Amniotic epithelial cell (primary cell): ENCODE data around the gene DUSP19.

ENCODE experiments used
- DNase-seq: peaks from one replicate; pipeline ENCODE4 v3.0.0-alpha.2; 2010; ENCODE audit warnings: low read depth

The DUSP19 gene

DNA sequence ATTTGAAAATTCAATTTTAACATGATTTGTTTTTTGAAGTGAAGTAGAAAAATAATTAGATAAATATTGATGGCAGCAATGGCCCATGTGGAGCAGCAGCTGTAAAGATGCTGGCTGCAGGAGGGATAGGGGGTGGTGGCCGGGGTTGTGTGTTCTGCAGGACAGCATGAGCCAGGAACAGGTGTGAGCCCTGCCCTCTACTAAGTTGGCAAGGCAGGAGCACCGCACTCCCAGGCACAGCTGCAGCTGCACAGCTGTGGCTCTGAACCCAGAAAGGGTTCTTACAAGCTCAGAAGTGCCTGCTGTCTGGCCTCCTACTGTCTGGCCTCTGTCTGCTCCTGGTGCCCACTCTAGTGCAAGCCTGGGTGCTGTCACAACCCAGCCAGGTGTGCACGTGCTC is 10.0 kb upstream of the DUSP19 start:
- no peak for DNase-seq

- DNase-seq = no peak
Observed at GRCh38 chr2:183069174-183069573, 9.4 kb upstream of the DUSP19 start.

DNA sequence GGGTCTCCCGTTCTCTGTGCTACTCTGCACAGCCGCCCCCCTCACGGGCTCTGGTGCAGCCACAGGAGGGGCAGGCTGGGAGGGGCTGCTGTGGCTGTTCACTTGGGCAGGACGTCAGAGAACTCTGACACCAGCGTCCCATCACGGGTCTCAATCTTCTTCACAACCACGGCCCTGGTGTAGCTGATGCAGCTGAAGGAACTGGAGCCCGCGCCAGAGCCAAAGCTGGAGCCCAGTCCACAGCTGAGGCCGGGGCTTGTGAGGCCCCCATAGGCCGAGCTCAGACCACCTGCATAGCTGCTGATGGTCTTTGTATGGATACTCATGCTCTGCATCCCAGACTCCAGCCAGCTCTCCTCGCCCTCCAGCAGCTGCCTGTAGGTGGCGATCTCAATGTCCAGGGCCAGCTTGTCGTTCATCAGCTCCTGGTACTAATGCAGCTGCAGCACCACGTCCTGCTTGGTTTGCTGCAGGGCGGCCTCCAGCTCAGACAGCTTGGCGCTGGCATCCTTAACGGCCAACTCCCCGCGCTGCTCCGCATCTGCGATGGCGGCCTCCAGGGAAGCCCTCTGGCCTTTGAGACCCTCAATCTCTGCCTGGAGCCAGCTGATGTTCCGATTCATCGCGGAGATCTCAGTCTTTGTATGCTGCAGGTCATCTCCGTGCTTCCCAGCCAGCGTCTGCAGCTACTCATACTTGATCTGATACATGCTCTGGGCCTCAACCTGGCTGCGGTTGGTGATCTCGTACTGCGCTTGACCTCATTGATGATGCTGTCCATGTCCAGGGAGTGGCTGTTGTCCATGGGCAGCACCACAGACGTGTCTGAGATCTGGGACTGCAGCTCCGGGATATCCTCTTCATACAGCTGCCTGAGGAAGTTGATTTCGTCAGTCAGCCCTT is 7.4 kb upstream of the DUSP19 start:
- peak; percentile 56 for DNase-seq

DNA sequence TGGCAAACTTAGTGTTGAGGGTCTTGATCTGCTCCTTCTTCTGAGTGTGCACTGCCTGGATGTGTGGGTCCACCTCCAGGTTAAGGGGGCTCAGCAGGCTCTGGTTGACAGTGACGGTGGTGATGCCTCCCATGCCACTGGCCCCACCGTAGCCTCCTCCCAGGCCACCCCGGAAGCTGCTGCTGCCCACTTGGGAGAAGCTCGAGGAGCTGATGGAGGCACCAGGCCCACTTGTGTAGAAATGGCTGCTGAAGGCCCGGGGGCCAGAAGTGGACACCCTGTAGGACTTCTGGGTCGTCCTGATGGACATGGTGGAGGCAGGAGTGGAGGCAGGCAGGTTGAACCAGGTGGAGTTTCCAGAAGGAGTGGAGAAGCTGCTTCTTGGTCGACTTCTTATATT is 6.4 kb upstream of the DUSP19 start:
- DNase-seq = no peak

DNA sequence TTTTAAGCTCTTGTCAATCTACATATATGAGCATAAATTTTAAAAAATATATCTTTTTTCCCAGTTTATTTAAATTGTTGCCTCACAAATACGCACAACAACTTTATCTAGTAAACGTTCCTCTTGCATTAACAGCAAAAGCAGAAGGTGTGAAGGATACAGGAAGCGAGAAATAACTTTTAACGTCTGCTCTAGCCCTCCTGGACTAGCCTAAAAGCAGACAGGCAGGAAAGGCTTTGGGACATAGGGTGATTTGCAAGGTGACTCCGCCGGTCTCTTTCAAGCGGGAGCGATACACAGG is 434 bp upstream of the DUSP19 start:
- DNase-seq = no peak

DNA sequence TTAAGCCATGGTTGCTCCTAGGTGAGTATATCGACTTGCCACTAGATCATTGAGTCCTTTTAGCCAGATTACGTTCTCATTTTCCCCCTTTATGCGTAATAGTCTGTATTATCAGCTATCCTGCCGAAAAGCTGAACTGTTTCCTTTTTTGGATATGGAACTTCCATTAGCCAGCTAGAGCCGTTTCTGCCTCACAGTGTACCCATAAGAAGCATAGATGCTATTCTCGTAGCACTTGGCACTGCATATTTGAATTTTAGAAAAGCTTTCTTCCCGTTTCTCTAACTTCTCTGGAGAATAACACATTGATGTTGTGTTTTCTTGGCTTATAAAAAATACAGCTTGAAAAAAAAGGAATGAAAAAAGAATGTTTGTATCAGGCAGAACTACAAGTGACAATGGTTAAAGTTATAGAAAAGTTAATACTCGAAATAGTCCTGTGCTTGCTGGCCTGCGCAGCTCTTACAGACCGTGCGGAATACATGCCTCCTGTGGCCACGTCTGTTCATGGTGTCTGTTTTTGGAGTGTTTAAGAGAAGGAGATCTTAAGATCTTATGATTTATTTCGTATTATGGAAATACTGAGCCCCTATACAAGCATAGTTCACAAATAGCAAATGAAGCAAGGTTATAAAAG is 710 bp downstream of the DUSP19 start:
- DNase-seq = no peak

GRCh38 chr2:183081911-183082310 is 3.4 kb downstream of the DUSP19 start:
- peak; percentile 7 for DNase-seq

GRCh38 chr2:183088061-183088460 is 9.5 kb downstream of the DUSP19 start:
- no peak for DNase-seq

DNA sequence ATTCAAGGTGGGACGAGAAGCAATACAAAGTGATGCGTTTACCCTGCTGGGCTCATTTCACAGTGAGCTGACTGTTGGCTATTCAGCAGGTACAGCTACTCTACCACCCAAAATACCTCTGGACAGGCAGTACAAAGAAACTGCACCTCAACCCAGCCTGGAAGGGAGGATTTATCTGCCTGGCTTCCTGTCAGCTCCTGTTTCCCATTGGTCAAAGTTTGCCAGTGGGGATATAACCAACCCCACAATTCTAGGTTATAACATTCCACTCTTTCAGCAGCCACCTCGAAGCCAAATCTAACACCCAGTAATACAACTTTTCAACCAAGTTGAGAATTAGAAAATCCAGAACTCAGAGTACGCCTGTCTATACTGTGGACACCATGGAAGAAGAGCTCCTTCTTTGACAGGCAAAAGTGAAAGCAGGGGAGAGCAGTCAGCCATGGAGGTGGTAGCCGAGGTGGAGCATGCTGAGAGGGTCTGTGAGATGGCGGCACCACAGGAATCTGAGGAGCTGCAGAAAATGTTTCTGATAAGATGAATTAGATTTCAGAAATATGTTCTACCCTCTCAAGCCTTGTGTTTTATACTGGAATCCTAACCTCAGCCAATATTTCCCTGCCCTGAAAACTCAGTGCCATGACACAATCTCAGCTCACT is 10.8 kb downstream of the DUSP19 start:
- DNase-seq = no peak

DNA sequence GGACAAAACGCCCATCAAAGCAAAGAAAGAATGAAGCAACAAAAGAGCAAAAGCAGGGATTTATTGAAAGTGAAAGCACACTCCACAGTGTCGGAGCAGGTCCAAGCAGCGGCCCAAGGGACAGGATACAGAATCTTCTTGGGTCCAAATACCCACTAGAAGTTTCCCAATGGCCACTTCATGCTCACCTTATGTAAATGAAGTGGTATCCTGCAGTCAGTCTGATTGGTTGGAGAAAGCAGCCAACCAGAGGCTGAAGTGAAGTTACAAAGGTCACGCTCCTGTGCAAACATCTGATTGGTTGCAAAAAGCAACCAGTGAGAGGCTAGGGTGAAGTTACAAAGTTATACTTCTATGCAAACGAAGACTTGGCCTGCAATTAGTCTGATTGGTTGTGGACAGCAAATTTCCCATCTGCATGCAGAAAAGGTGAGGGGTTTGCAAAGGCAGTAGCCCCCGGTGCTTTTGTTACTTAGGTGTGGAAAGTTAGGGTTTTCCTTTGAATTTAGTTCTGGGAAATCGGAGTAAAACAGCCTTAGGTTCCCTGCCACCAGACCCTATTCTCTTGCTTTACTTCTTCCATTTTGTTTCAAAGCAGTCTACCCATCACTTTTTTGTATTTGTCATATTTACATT is 12.9 kb downstream of the DUSP19 start:
- no peak for DNase-seq

GRCh38 chr2:183091954-183092345 is 13.4 kb downstream of the DUSP19 start:
- no peak for DNase-seq

DNA sequence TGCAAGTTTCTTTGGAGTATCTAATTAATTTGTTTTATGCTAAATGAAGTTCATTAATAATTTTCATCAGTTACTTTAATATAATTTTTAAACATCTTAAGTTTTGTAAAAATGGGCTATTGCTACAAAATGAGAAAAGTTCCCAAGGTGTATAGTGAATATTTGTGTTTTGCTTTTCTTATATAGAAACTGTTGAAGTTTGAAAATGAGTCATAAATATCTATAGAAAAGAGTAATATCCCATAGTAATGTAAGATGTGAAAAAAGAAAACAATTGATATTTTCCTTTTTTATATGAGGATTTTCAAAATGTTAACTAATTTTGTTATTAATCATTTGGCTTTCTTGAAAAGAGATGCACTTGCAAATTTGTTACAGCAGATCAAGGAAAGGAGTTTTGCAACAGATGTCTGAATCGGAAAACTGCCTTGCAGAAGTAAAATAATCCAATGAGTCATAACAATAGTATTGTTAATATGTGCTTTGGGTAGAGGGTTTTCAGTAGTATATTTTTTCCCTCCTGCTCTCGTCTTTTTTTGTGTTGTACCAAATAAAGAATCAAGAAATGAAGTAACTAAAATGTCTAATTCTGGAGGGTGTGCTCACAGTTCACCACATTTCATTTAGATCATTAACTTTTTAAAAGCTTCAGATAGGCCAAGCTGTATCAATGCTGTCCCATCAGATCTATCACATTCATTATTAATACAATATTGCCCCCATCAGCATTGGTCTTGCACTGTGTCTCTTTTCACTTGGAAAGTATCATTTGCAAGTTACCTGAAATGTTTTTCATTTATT is 15.5 kb downstream of the DUSP19 start:
- DNase-seq = peak; percentile 61

GRCh38 chr2:183105402-183106134 is 27.0 kb downstream of the DUSP19 start:
- DNase-seq = peak; percentile 14

- no peak for DNase-seq
Observed at GRCh38 chr2:183112577-183112976, 34.0 kb downstream of the DUSP19 start.

DNA sequence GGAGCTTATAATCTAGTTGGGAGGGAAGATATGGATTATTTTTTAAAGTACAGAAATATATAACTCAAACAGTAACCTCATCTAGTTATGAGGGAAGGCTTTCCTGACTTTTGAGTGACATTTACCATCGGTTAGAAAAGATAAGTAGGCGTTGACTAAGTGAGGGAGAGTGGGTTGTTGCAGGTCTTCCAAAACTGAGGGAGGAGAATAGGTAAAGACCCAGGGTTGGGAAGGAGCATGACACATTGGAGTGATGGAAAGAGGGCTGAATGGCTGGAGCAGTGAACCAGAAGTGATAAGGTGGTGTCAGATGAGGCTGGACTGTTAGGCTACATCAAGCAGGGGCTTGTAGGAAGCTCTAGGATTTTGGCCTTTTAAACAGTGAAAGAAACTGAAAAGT is 35.1 kb downstream of the DUSP19 start:
- DNase-seq = no peak

DNA sequence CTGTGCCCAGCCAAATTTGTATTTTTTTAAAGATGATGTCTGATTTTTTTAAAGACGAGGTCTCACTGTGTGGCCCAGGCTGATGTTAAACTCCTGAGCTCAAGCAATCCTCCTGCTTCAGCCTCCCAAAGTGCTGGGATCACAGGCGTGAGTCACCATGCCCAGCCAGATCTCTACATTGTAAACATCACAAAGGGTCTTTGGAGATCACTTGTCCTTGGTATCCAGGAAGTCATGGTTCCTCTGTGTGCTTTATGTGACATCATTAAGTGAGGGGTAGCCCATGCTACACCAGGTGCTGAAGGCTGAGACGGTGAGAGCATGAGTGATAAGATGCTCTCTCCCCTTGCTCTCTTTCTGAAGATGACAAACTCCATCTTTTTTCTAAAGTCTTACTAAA is 38.7 kb downstream of the DUSP19 start:
- DNase-seq = no peak

GRCh38 chr2:183123117-183123958 is 44.8 kb downstream of the DUSP19 start:
- DNase-seq = no peak

- DNase-seq = no peak
Observed at GRCh38 chr2:183123959-183124221, 45.3 kb downstream of the DUSP19 start.

DNA sequence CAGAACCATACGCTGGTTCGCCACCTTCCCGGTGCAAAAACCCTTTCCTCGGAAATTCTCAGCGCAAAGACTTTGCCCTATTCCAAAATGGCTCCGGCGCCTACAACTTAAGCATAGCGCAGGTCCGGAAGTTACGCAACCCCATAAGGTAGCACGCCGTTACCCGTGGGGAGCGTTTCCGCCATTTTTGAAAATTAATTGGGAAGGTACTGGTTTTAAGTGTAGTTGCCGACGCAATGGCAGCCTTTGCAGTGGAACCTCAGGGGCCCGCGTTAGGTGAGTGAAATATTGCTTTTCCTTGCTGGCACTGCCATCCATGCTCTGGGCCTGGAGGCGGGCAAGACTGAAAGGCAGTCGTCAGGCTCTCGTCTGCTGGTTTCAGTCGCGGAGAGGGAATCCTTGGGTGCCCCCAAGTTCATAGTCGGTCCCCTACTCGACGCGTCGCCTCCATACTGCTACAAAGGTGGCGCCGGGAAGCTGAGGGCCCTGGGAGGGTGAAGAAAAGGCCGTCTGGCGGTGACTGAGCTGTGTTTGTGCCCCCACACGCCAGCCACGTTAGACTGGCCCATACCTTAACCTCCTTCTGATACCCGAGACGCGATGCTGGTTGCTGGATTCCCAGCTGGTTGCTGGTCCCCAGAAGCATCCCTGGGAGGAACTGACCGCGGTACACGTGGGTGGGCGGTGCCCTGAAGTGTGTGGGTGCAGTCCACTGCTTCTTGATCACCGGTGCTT is 45.8 kb downstream of the DUSP19 start, which contains the start of gene NUP35:
TSS of gene NUP35 (plus strand) at position 222 of the 735 bp plus-strand sequence. CDS start at position 237, 15 bp downstream.
- peak; percentile 90 for DNase-seq

- no peak for DNase-seq
Observed at GRCh38 chr2:183124957-183125255, 46.4 kb downstream of the DUSP19 start.
